ENCODE measurements around the gene RASAL1.

The RASAL1 gene

GRCh38 chr12:113118142-113118541 lies 17.4 kb downstream of the RASAL1 start:
- TF ChIP-seq EGR1 (IDR thresholded peaks at IDR 0.05), result no peak
- no peak for TF ChIP-seq MAX (IDR thresholded peaks at IDR 0.05)
- TF ChIP-seq REST (IDR thresholded peaks at IDR 0.05; ENCODE audit: low read depth), result no peak
- no peak for TF ChIP-seq USF1 (IDR thresholded peaks at IDR 0.05)
- TF ChIP-seq TAF1 (IDR thresholded peaks at IDR 0.05; ENCODE audit: low read depth), result no peak
- TF ChIP-seq FOXM1 (IDR thresholded peaks at IDR 0.05; ENCODE audit: borderline replicate concordance, low read depth), result no peak
- TF ChIP-seq CREB1 (IDR thresholded peaks at IDR 0.05; ENCODE audit: low read depth), result no peak
- TF ChIP-seq EP300 (IDR thresholded peaks at IDR 0.05; ENCODE audit: borderline replicate concordance), result no peak
- no peak for TF ChIP-seq TEAD4 (IDR thresholded peaks at IDR 0.05)
- TF ChIP-seq YY1 (IDR thresholded peaks at IDR 0.05; ENCODE audit: low read depth), result no peak
- TF ChIP-seq TCF12 (IDR thresholded peaks at IDR 0.05; ENCODE audit: low read depth), result no peak
- TF ChIP-seq NFIC (IDR thresholded peaks at IDR 0.05), result no peak
- TF ChIP-seq RAD21 (IDR thresholded peaks at IDR 0.05; ENCODE audit: low read depth), result no peak
- TF ChIP-seq ZBTB7A (IDR thresholded peaks at IDR 0.05; ENCODE audit: low read depth), result no peak
- no peak for TF ChIP-seq CEBPB (IDR thresholded peaks at IDR 0.05)

GRCh38 chr12:113116875-113117274 lies 18.7 kb downstream of the RASAL1 start:
- TF ChIP-seq CEBPB (IDR thresholded peaks at IDR 0.05) (no peak), MAX (IDR thresholded peaks at IDR 0.05) (0 out of 2 replicates have a peak, but pooled peaks have one; percentile 21)

GRCh38 chr12:113115455-113116126 lies 20.0 kb downstream of the RASAL1 start:
- no peak for TF ChIP-seq RAD21 (IDR thresholded peaks at IDR 0.05; ENCODE audit: low read depth)
- no peak for TF ChIP-seq ZBTB7A (IDR thresholded peaks at IDR 0.05; ENCODE audit: low read depth)
- no peak for TF ChIP-seq YY1 (IDR thresholded peaks at IDR 0.05; ENCODE audit: low read depth)

GRCh38 chr12:113114447-113115178 lies 20.9 kb downstream of the RASAL1 start:
- no peak for TF ChIP-seq MAX (IDR thresholded peaks at IDR 0.05)
- TF ChIP-seq ZBTB7A (IDR thresholded peaks at IDR 0.05; ENCODE audit: low read depth), result no peak
- TF ChIP-seq CEBPB (IDR thresholded peaks at IDR 0.05), result no peak
- no peak for TF ChIP-seq REST (IDR thresholded peaks at IDR 0.05; ENCODE audit: low read depth)
- no peak for TF ChIP-seq TCF12 (IDR thresholded peaks at IDR 0.05; ENCODE audit: low read depth)
- no peak for TF ChIP-seq TAF1 (IDR thresholded peaks at IDR 0.05; ENCODE audit: low read depth)
- no peak for TF ChIP-seq CREB1 (IDR thresholded peaks at IDR 0.05; ENCODE audit: low read depth)
- TF ChIP-seq FOXM1 (IDR thresholded peaks at IDR 0.05; ENCODE audit: borderline replicate concordance, low read depth), result no peak
- no peak for TF ChIP-seq EGR1 (IDR thresholded peaks at IDR 0.05)
- no peak for TF ChIP-seq NFIC (IDR thresholded peaks at IDR 0.05)
- TF ChIP-seq RAD21 (IDR thresholded peaks at IDR 0.05; ENCODE audit: low read depth), result no peak
- TF ChIP-seq YY1 (IDR thresholded peaks at IDR 0.05; ENCODE audit: low read depth), result no peak
- TF ChIP-seq USF1 (IDR thresholded peaks at IDR 0.05), result no peak
- TF ChIP-seq EP300 (IDR thresholded peaks at IDR 0.05; ENCODE audit: borderline replicate concordance), result no peak
- TF ChIP-seq TEAD4 (IDR thresholded peaks at IDR 0.05), result no peak

- TF ChIP-seq ZBTB7A (IDR thresholded peaks at IDR 0.05; ENCODE audit: low read depth) (no peak), TAF1 (IDR thresholded peaks at IDR 0.05; ENCODE audit: low read depth) (no peak), FOXM1 (IDR thresholded peaks at IDR 0.05; ENCODE audit: borderline replicate concordance, low read depth) (no peak)
These were observed 22.2 kb downstream of the RASAL1 start for GRCh38 chr12:113113397-113113796.

Data from Ishikawa (cell line).